Measurements from ENCODE around the gene ZNF726. TPM values are rescaled to one million over a fixed set of nuclear protein-coding genes. Genes with fewer than 3 reads are reported as not detected.
"Not testable (repeated sequence)": the region's sequence is repeated elsewhere in the genome, so short reads cannot be mapped to it uniquely, and the experiment has no call there.

The ZNF726 gene
- total RNA-seq, 1 donor from 2014 or later: 2.6 TPM

DNA sequence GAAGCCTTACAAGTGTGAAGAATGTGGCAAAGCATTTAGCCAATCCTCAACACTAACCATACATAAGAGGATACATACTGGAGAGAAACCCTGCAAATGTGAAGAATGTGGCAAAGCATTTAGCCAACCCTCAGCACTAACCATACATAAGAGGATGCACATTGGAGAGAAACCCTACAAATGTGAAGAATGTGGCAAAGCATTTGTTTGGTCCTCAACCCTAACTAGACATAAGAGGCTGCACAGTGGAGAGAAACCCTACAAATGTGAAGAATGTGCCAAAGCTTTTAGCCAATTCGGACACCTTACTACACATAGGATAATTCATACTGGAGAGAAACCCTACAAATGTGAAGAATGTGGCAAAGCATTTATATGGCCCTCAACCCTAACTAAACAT lies 18.2 kb downstream of the ZNF726 start:
- Histone ChIP-seq H3K9me3 (ENCODE audit: control insufficient read depth in 3 of 3, low read length in 3 of 3) (peaks cover 0 to 14% (median 0%) of the 10 kb centered on the region in 3 donors), H3K4me3 (ENCODE audit: low read length in 3 of 3) (no peak overlapping the region), H3K27me3 (ENCODE audit: control insufficient read depth in 3 of 3, insufficient read depth in 3 of 3, low read length in 3 of 3) (no peaks in the 10 kb centered on the region), H3K9ac (ENCODE audit: low read depth in 1 of 3, low read length in 3 of 3) (no peak overlapping the region), H3K36me3 (ENCODE audit: control insufficient read depth in 3 of 3, insufficient read depth in 3 of 3, low read length in 3 of 3) (no peaks in the 10 kb centered on the region), H3K27ac (ENCODE audit: low read depth, low read length) (no peak overlapping the region), H3K4me1 (ENCODE audit: control insufficient read depth in 3 of 3, insufficient read depth in 3 of 3, low read length in 3 of 3) (no peaks in the 10 kb centered on the region)

DNA sequence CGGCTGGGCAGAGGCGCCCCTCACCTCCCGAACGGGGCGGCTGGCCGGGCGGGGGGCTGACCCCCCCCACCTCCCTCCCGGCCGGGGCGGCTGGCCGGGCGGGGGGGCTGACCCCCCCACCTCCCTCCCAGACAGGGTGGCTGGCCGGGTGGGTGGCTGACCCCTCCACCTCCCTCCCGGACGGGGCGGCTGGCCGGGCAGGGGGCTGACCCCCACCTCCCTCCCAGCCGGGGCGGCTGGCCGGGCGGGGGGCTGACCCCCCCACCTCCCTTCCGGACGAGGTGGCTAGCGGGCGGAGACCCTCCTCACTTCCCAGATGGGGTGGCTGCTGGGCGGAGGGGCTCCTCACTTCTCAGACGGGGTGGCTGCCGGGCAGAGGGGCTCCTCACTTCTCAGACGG lies 22.3 kb downstream of the ZNF726 start:
- not testable (repeated sequence) for H3K36me3 ChIP-seq (ENCODE audit: control insufficient read depth in 3 of 3, insufficient read depth in 3 of 3, low read length in 3 of 3); H3K27me3 ChIP-seq (ENCODE audit: control insufficient read depth in 3 of 3, insufficient read depth in 3 of 3, low read length in 3 of 3); H3K4me1 ChIP-seq (ENCODE audit: control insufficient read depth in 3 of 3, insufficient read depth in 3 of 3, low read length in 3 of 3); H3K27ac ChIP-seq (ENCODE audit: low read depth, low read length); H3K4me3 ChIP-seq (ENCODE audit: low read length in 3 of 3); H3K9ac ChIP-seq (ENCODE audit: low read depth in 1 of 3, low read length in 3 of 3)
- peaks cover 0 to 14% (median 0%) of the 10 kb centered on the region in 3 donors for H3K9me3 ChIP-seq (ENCODE audit: control insufficient read depth in 3 of 3, low read length in 3 of 3)

DNA sequence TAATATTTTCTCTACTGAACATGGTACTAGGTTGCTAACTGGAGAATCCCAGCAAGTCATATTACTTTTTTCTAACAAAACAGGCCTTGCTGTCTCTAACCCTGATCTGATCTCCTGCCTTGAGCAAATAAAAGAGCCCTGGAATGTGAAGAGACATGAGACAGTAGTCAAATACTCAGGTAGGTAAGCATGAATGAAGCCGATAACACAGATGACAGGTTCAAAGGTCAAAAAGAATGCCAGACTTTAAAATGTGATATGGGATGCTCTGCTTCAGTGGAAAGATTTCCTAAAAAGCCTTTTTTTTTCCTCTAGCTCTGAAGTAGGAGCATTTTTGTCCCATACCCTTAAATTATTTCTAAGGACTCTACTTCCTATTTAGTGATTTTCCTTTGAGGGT lies 28.7 kb downstream of the ZNF726 start:
- H3K9ac ChIP-seq (ENCODE audit: low read depth in 1 of 3, low read length in 3 of 3): no peak overlapping the region
- H3K9me3 ChIP-seq (ENCODE audit: control insufficient read depth in 3 of 3, low read length in 3 of 3): peaks cover 0 to 3% (median 0%) of the 10 kb centered on the region in 3 donors
- H3K4me1 ChIP-seq (ENCODE audit: control insufficient read depth in 3 of 3, insufficient read depth in 3 of 3, low read length in 3 of 3): no peaks in the 10 kb centered on the region
- H3K27ac ChIP-seq (ENCODE audit: low read depth, low read length): no peak overlapping the region
- H3K27me3 ChIP-seq (ENCODE audit: control insufficient read depth in 3 of 3, insufficient read depth in 3 of 3, low read length in 3 of 3): no peaks in the 10 kb centered on the region
- no peak overlapping the region for H3K4me3 ChIP-seq (ENCODE audit: low read length in 3 of 3)
- H3K36me3 ChIP-seq (ENCODE audit: control insufficient read depth in 3 of 3, insufficient read depth in 3 of 3, low read length in 3 of 3): no peaks in the 10 kb centered on the region

DNA sequence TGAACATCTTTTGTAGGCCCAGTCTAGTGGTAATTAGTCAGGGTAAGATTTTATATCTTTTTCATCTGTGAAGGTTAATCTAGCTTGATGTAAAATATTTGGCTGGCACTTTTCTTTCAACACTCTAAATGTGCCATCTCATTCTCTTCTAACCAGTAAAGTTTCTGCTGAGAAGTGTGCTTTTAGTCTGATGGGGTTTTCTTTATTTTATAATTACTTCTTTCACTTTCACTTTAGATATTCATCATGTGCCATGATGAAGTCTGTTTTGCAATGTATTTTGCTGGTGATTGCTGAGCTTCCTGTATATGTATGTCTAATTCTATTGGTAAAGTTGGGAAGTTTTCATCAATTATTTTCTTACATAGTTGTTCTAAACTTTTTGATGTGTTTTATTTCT lies 31.9 kb downstream of the ZNF726 start:
- H3K4me3 ChIP-seq (ENCODE audit: low read length in 3 of 3): no peak overlapping the region
- no peak overlapping the region for H3K27ac ChIP-seq (ENCODE audit: low read depth, low read length)
- H3K4me1 ChIP-seq (ENCODE audit: control insufficient read depth in 3 of 3, insufficient read depth in 3 of 3, low read length in 3 of 3): no peaks in the 10 kb centered on the region
- H3K36me3 ChIP-seq (ENCODE audit: control insufficient read depth in 3 of 3, insufficient read depth in 3 of 3, low read length in 3 of 3): no peaks in the 10 kb centered on the region
- peaks cover 0 to 3% (median 0%) of the 10 kb centered on the region in 3 donors for H3K9me3 ChIP-seq (ENCODE audit: control insufficient read depth in 3 of 3, low read length in 3 of 3)
- H3K9ac ChIP-seq (ENCODE audit: low read depth in 1 of 3, low read length in 3 of 3): no peak overlapping the region
- H3K27me3 ChIP-seq (ENCODE audit: control insufficient read depth in 3 of 3, insufficient read depth in 3 of 3, low read length in 3 of 3): no peaks in the 10 kb centered on the region

DNA sequence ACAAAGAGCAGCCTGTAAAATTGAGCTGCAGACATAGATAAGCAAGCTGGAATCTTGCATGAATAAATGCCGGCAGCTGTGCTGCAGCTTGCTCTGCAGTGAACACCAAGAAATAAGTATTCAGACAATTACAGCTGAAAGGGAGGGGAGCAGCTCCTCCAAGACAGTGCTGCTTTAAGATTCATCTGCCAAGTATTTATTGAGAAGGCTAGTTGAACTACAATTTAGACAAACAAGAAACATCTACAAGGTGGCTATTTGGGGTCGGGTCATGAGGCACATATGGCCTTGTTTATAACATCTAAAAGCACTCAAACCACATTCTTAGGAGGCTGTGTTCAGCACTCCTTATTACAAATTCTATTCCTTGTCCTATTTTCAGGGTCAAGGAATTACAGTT lies 34.9 kb downstream of the ZNF726 start:
- no peak overlapping the region for H3K9ac ChIP-seq (ENCODE audit: low read depth in 1 of 3, low read length in 3 of 3)
- no peaks in the 10 kb centered on the region for H3K36me3 ChIP-seq (ENCODE audit: control insufficient read depth in 3 of 3, insufficient read depth in 3 of 3, low read length in 3 of 3)
- no peak overlapping the region for H3K27ac ChIP-seq (ENCODE audit: low read depth, low read length)
- H3K4me3 ChIP-seq (ENCODE audit: low read length in 3 of 3): no peak overlapping the region
- no peaks in the 10 kb centered on the region for H3K4me1 ChIP-seq (ENCODE audit: control insufficient read depth in 3 of 3, insufficient read depth in 3 of 3, low read length in 3 of 3)
- H3K9me3 ChIP-seq (ENCODE audit: control insufficient read depth in 3 of 3, low read length in 3 of 3): peaks cover 0 to under 1% (median 0%) of the 10 kb centered on the region in 3 donors
- no peaks in the 10 kb centered on the region for H3K27me3 ChIP-seq (ENCODE audit: control insufficient read depth in 3 of 3, insufficient read depth in 3 of 3, low read length in 3 of 3)

DNA sequence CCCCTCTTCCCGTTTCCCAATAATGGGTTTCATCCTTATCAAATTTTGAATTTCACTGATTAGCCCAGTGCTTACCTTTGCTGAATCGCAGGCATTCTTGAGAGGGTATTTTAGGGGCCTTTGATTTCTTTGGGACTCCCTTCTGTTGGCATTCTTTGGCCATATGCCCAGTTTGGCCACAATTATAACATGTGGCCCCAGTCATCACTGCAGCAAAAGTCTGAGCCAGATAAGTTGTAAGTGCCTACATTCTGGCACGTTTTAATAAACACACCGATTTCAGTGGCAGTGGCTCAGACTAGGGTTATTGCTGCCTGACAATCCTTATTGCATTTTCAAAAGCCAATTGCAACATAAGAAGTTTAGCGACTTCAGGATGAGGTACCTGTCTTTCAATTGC lies 41.4 kb downstream of the ZNF726 start:
- Histone ChIP-seq H3K4me1 (ENCODE audit: control insufficient read depth in 3 of 3, insufficient read depth in 3 of 3, low read length in 3 of 3) (no peaks in the 10 kb centered on the region), H3K27me3 (ENCODE audit: control insufficient read depth in 3 of 3, insufficient read depth in 3 of 3, low read length in 3 of 3) (no peaks in the 10 kb centered on the region), H3K4me3 (ENCODE audit: low read length in 3 of 3) (no peak overlapping the region), H3K9me3 (ENCODE audit: control insufficient read depth in 3 of 3, low read length in 3 of 3) (peaks cover 0 to 3% (median 0%) of the 10 kb centered on the region in 3 donors), H3K36me3 (ENCODE audit: control insufficient read depth in 3 of 3, insufficient read depth in 3 of 3, low read length in 3 of 3) (no peaks in the 10 kb centered on the region), H3K27ac (ENCODE audit: low read depth, low read length) (no peak overlapping the region), H3K9ac (ENCODE audit: low read depth in 1 of 3, low read length in 3 of 3) (no peak overlapping the region)

DNA sequence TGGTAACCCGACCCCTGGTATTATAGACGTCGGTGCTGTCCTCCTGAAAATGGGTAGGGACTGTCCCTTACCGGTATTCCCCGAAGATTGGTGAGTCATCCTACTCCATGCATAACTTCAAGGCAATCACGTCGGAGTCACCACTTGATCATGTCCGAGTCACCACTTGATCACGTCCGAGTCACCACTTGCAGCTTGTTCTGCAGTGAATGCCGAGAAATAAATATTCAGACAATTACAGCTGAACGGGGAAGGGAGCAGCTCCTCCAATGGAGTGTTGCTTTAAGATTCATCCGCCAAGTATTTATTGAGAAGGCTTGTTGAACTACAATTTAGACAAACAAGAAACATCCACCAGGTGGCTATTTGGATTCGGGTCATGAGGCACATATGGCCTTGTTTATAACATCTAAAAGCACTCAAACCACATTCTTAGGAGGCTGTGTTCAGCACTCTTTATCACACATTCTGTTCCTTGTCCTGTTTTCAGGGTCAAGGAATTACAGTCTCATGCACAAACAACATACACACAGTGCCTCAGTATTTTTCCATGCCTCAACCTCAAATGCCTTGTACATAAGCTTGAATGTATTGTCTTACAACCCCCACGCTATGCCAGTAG lies 43.1 kb downstream of the ZNF726 start:
- Histone ChIP-seq H3K4me1 (ENCODE audit: control insufficient read depth in 3 of 3, insufficient read depth in 3 of 3, low read length in 3 of 3) (no peaks in the 10 kb centered on the region), H3K27me3 (ENCODE audit: control insufficient read depth in 3 of 3, insufficient read depth in 3 of 3, low read length in 3 of 3) (no peaks in the 10 kb centered on the region), H3K4me3 (ENCODE audit: low read length in 3 of 3) (no peak overlapping the region), H3K27ac (ENCODE audit: low read depth, low read length) (no peak overlapping the region), H3K9me3 (ENCODE audit: control insufficient read depth in 3 of 3, low read length in 3 of 3) (peaks cover 0 to 3% (median 0%) of the 10 kb centered on the region in 3 donors), H3K9ac (ENCODE audit: low read depth in 1 of 3, low read length in 3 of 3) (no peak overlapping the region), H3K36me3 (ENCODE audit: control insufficient read depth in 3 of 3, insufficient read depth in 3 of 3, low read length in 3 of 3) (no peaks in the 10 kb centered on the region)

DNA sequence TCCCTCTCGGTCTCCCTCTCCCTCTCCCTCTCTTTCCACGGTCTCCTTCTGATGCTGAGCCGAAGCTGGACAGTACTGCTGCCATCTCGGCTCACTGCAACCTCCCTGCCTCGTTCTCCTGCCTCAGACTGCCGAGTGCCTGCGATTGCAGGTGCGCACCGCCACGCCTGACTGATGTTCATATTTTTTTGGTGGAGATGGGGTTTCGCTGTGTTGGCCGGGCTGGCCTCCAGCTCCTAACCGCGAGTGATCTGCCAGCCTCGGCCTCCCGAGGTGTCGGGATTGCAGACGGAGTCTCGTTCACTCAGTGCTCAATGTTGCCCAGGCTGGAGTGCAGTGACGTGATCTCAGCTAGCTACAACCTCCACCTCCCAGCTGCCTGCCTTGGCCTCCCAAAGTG lies 48.7 kb downstream of the ZNF726 start:
- not testable (repeated sequence) for H3K9ac ChIP-seq (ENCODE audit: low read depth in 1 of 3, low read length in 3 of 3); H3K4me1 ChIP-seq (ENCODE audit: control insufficient read depth in 3 of 3, insufficient read depth in 3 of 3, low read length in 3 of 3); H3K27ac ChIP-seq (ENCODE audit: low read depth, low read length); H3K4me3 ChIP-seq (ENCODE audit: low read length in 3 of 3); H3K36me3 ChIP-seq (ENCODE audit: control insufficient read depth in 3 of 3, insufficient read depth in 3 of 3, low read length in 3 of 3); H3K9me3 ChIP-seq (ENCODE audit: control insufficient read depth in 3 of 3, low read length in 3 of 3); H3K27me3 ChIP-seq (ENCODE audit: control insufficient read depth in 3 of 3, insufficient read depth in 3 of 3, low read length in 3 of 3)

DNA sequence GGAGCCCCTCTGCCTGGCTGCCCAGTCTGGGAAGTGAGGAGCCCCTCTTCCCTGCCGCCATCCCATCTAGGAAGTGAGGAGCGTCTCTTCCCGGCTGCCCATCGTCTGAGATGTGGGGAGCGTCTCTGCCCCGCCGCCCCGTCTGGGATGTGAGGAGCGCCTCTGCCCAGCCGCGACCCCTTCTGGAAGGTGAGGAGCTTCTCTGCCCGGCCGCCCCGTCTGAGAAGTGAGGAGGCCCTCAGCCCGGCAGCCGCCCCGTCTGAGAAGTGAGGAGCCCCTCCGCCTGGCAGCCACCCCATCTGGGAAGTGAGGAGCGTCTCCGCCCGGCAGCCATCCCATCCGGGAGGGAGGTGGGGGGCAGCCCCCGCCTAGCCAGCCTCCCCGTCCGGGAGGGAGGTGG lies 49.2 kb downstream of the ZNF726 start:
- not testable (repeated sequence) for H3K27ac ChIP-seq (ENCODE audit: low read depth, low read length); H3K36me3 ChIP-seq (ENCODE audit: control insufficient read depth in 3 of 3, insufficient read depth in 3 of 3, low read length in 3 of 3); H3K4me3 ChIP-seq (ENCODE audit: low read length in 3 of 3); H3K9ac ChIP-seq (ENCODE audit: low read depth in 1 of 3, low read length in 3 of 3); H3K27me3 ChIP-seq (ENCODE audit: control insufficient read depth in 3 of 3, insufficient read depth in 3 of 3, low read length in 3 of 3); H3K4me1 ChIP-seq (ENCODE audit: control insufficient read depth in 3 of 3, insufficient read depth in 3 of 3, low read length in 3 of 3); H3K9me3 ChIP-seq (ENCODE audit: control insufficient read depth in 3 of 3, low read length in 3 of 3)

DNA sequence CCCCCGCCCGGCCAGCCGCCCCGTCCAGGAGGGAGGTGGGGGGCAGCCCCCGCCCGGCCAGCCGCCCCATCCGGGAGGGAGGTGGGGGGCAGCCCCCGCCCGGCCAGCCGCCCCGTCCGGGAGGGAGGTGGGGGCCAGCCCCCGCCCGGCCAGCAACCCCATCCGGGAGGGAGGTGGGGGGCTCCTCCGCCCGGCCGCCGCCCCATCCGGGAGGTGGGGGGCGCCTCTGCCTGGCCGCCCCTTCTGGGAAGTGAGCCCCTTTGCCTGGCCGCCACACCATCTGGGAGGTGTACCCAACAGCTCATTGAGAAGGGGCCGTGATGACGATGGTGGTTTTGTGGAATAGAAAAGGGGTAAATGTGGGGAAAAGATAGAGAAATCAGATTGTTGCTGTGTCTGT lies 49.6 kb downstream of the ZNF726 start:
- not testable (repeated sequence) for H3K9ac ChIP-seq (ENCODE audit: low read depth in 1 of 3, low read length in 3 of 3); H3K9me3 ChIP-seq (ENCODE audit: control insufficient read depth in 3 of 3, low read length in 3 of 3); H3K4me3 ChIP-seq (ENCODE audit: low read length in 3 of 3); H3K36me3 ChIP-seq (ENCODE audit: control insufficient read depth in 3 of 3, insufficient read depth in 3 of 3, low read length in 3 of 3); H3K27me3 ChIP-seq (ENCODE audit: control insufficient read depth in 3 of 3, insufficient read depth in 3 of 3, low read length in 3 of 3); H3K27ac ChIP-seq (ENCODE audit: low read depth, low read length); H3K4me1 ChIP-seq (ENCODE audit: control insufficient read depth in 3 of 3, insufficient read depth in 3 of 3, low read length in 3 of 3)

DNA sequence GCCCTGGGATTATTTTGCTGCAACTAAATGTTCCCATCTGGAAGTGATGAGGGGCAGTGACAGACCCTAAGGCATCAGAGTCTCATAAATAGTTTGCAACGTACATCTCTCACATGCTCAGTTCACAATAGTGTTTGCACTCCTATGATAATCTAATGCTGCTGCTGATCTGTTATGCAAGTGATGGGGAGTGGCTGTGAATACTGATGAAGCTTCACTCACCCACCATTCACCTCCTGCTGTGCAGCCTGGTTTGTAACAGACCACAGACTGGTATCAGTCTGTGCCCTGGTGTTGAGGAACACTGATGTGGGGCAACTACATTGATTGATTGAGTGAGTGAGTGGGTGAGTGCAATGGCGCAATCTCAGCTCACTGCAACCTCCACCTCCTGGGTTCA lies 54.9 kb downstream of the ZNF726 start:
- Histone ChIP-seq H3K9me3 (ENCODE audit: control insufficient read depth in 3 of 3, low read length in 3 of 3) (no peaks in the 10 kb centered on the region), H3K4me1 (ENCODE audit: control insufficient read depth in 3 of 3, insufficient read depth in 3 of 3, low read length in 3 of 3) (no peaks in the 10 kb centered on the region), H3K27me3 (ENCODE audit: control insufficient read depth in 3 of 3, insufficient read depth in 3 of 3, low read length in 3 of 3) (peaks cover 0 to 17% (median 14%) of the 10 kb centered on the region in 3 donors), H3K9ac (ENCODE audit: low read depth in 1 of 3, low read length in 3 of 3) (no peak overlapping the region), H3K36me3 (ENCODE audit: control insufficient read depth in 3 of 3, insufficient read depth in 3 of 3, low read length in 3 of 3) (no peaks in the 10 kb centered on the region), H3K27ac (ENCODE audit: low read depth, low read length) (no peak overlapping the region), H3K4me3 (ENCODE audit: low read length in 3 of 3) (no peak overlapping the region)

Measured in skeletal muscle tissue (tissue), 4 donors.